ENCODE results near the gene NCAM2.

DNA sequence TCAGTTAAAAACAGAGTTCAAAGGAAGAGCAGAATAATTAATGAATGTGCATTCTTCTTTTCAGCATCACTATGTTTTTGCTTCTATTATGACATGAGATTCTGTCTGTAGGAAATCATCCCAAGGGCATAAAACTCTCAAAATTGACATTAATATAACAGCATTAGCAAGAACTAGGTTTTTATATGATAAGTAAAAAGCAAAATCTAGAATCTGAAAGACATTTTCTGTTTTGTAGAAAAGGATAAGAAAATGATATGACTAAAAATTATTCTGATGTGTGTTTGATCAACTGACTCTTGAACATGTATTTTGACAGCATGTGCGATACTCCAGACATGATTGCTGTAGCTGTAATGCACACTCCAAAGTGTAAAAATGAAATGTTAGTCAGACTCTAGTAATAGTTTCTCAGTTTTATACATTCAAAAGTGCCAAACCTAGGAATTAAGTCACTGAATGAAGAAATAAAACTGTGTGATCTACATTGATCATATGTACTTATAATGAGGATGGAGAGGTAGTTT is 197.3 kb downstream of the NCAM2 start:
- TF ChIP-seq EZH2 (IDR thresholded peaks at IDR 0.05; ENCODE audit: borderline replicate concordance) (no peak), EZH2phosphoT487 (IDR thresholded peaks at IDR 0.05; ENCODE audit: low read depth, severe bottlenecking, unreplicated experiment) (no peak)
- TF ChIP-seq, protein P1, sequence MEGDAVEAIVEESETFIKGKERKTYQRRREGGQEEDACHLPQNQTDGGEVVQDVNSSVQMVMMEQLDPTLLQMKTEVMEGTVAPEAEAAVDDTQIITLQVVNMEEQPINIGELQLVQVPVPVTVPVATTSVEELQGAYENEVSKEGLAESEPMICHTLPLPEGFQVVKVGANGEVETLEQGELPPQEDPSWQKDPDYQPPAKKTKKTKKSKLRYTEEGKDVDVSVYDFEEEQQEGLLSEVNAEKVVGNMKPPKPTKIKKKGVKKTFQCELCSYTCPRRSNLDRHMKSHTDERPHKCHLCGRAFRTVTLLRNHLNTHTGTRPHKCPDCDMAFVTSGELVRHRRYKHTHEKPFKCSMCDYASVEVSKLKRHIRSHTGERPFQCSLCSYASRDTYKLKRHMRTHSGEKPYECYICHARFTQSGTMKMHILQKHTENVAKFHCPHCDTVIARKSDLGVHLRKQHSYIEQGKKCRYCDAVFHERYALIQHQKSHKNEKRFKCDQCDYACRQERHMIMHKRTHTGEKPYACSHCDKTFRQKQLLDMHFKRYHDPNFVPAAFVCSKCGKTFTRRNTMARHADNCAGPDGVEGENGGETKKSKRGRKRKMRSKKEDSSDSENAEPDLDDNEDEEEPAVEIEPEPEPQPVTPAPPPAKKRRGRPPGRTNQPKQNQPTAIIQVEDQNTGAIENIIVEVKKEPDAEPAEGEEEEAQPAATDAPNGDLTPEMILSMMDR (IDR thresholded peaks at IDR 0.05; ENCODE audit: poor library complexity): no peak

Measured in hepatocyte (in vitro differentiated cells).